Upper lobe of left lung (tissue), 6 donors: ENCODE measurements around the gene LRTM1. TPM values are rescaled to one million over a fixed set of nuclear protein-coding genes. Genes with fewer than 3 reads are reported as not detected.
A peak's percentile ranks its signal among the peaks of the same experiment; 100 is the strongest.

Experiments used
- ATAC-seq, 2 donors: fragments of 200-7000 bp; cut with Tn5 transposase; one replicate each; pipeline ENCODE4 v1.9.1; 2022; ENCODE audit warnings: mild to moderate bottlenecking in 2 of 2, moderate library complexity in 2 of 2; ENCODE audit not compliant: low FRiP score in 2 of 2
- DNase-seq, 2 donors: peaks; one replicate each; pipeline ENCODE4 v3.0.0-alpha.2; 2019 to 2020
- H3K27ac ChIP-seq, 4 donors: fragments of 200-600 bp; sonication (generic); one replicate each; pipeline ENCODE4 v1.5.1; 2016 to 2019
- H3K27me3 ChIP-seq, 4 donors: fragments of 200-600 bp; sonication (generic); one replicate each; pipeline ENCODE4 v1.5.1; 2017 to 2019
- H3K36me3 ChIP-seq, 4 donors: fragments of 200-600 bp; sonication (generic); one replicate each; pipeline ENCODE4 v1.5.1; 2016 to 2019
- H3K4me1 ChIP-seq, 4 donors: fragments of 200-600 bp; sonication (generic); one replicate each; pipeline ENCODE4 v1.5.1; 2018 to 2019
- H3K4me3 ChIP-seq, 4 donors: fragments of 200-600 bp; sonication (generic); one replicate each; pipeline ENCODE4 v1.5.1; 2017 to 2019; ENCODE audit warnings: mild to moderate bottlenecking in 2 of 4, moderate library complexity in 1 of 4
- H3K9me3 ChIP-seq, 4 donors: fragments of 200-600 bp; sonication (generic); one replicate each; pipeline ENCODE4 v1.5.1; 2018 to 2019
- EP300 ChIP-seq, 4 donors: sonication (generic); formaldehyde crosslinking; IDR thresholded peaks; one replicate each; pipeline ENCODE4 v1.5.1; 2017; ENCODE audit warnings: antibody characterized with exemption in 4 of 4, control low read depth in 2 of 4
- POLR2A ChIP-seq, 4 donors: fragments of 450-650 bp; IDR thresholded peaks; one replicate each; pipeline ENCODE4 v1.5.1; 2016 to 2017; ENCODE audit warnings: antibody characterized with exemption in 4 of 4, mild to moderate bottlenecking in 2 of 4
- POLR2AphosphoS5 ChIP-seq, 2 donors: sonication (generic); formaldehyde crosslinking; IDR thresholded peaks; one replicate each; pipeline ENCODE4 v1.5.1; 2017; ENCODE audit warnings: antibody characterized with exemption in 2 of 2
- WGBS, 2 donors: methylation state at CpG; one replicate each; pipeline ENCODE4 v1.1.5; 2017 to 2018; 5-methylcytosine and 5-hydroxymethylcytosine counted together
- total RNA-seq, 6 donors: library from RNA; depleted of rRNA in 4 of 6; stranded (reverse); fragments of >200 nt in 4 of 6; gene quantifications; one replicate each; pipeline versions ENCODE4 v1.1.0 to v1.2.1, GENCODE V29; 2016 to 2021
- TF ChIP-seq, protein P1 (sequence below), 6 experiments: fragments of 450-650 bp in 4 of 6; fragments of 200-600 bp in 2 of 6; sonication (generic) in 2 of 6; IDR thresholded peaks; one replicate each; pipeline ENCODE4 v1.5.1; 2016 to 2019; ENCODE audit warnings: antibody characterized with exemption in 6 of 6
- donor health status: DM: no; HTN: no; CAD: no; lungs with moderate emphysema.
- donor health status: DM: no; HTN: yes; CAD: no; lungs with severe emphysema.

The LRTM1 gene
- total RNA-seq, 6 donors from 2014 or later = not detected

DNA sequence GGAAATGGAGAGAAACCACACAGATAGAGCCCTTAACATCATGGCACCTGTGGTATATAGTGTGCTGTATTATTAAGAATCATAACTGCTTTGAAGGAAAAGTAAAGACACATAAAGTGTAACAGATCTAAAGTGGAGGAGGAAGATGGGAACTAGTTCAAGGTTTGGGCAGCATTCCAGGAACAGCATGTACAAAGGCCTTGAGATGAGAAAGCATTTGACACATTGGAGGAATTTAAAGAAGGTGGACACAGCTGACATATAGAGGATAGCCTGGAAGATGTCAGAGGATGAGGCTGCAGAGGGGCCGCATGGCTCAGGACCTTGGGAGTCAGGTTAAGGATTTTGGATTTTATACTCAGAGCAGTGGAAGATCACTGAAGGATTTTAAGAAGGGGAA is 39.0 kb downstream of the LRTM1 start:
- no peak for ATAC-seq
- no peaks in the 10 kb centered on the region for H3K9me3 ChIP-seq
- no peak for DNase-seq
- TF ChIP-seq, protein P1, sequence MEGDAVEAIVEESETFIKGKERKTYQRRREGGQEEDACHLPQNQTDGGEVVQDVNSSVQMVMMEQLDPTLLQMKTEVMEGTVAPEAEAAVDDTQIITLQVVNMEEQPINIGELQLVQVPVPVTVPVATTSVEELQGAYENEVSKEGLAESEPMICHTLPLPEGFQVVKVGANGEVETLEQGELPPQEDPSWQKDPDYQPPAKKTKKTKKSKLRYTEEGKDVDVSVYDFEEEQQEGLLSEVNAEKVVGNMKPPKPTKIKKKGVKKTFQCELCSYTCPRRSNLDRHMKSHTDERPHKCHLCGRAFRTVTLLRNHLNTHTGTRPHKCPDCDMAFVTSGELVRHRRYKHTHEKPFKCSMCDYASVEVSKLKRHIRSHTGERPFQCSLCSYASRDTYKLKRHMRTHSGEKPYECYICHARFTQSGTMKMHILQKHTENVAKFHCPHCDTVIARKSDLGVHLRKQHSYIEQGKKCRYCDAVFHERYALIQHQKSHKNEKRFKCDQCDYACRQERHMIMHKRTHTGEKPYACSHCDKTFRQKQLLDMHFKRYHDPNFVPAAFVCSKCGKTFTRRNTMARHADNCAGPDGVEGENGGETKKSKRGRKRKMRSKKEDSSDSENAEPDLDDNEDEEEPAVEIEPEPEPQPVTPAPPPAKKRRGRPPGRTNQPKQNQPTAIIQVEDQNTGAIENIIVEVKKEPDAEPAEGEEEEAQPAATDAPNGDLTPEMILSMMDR (IDR thresholded peaks at IDR 0.05) = no peak
- TF ChIP-seq POLR2AphosphoS5 (IDR thresholded peaks at IDR 0.05) (no peak), POLR2A (IDR thresholded peaks at IDR 0.05) (no peak), EP300 (IDR thresholded peaks at IDR 0.05) (no peak)
- H3K27me3 ChIP-seq = no peaks in the 10 kb centered on the region
- H3K36me3 ChIP-seq = no peaks in the 10 kb centered on the region
- H3K4me1 ChIP-seq = peaks cover 4 to 13% (median 8%) of the 10 kb centered on the region in 4 donors
- H3K27ac ChIP-seq = no peak overlapping the region
- WGBS, 2 donors = 85 to 88% methylated on average over 1 of the region's 1 CpG
- H3K4me3 ChIP-seq = no peak overlapping the region

DNA sequence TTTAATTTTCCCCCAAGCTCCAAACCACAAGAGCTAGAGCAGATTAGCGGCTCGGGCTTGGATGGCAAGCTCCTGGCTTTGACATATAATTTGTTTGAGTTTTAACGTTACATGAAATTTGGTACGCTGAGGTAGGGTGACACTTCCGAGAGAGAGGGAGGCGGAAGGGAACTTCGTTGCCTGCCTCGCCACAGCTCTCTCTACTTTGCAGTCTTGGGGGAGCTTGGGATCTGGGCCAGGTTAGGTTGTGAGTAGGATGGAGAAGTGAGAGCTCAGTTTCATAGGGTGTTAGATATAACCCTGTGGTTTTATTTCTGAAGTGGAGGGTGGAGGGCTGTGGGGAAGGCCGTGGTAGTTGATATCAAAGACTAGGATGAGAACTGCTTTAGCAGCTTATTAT is 39.7 kb downstream of the LRTM1 start:
- DNase-seq = no peak
- Histone ChIP-seq H3K4me1 (peaks cover 4 to 13% (median 8%) of the 10 kb centered on the region in 4 donors), H3K9me3 (no peaks in the 10 kb centered on the region), H3K4me3 (no peak overlapping the region), H3K36me3 (no peaks in the 10 kb centered on the region), H3K27me3 (no peaks in the 10 kb centered on the region), H3K27ac (no peak overlapping the region)
- no peak for ATAC-seq
- TF ChIP-seq, protein P1 (IDR thresholded peaks at IDR 0.05) = no peak
- TF ChIP-seq POLR2AphosphoS5 (IDR thresholded peaks at IDR 0.05) (no peak), EP300 (IDR thresholded peaks at IDR 0.05) (no peak), POLR2A (IDR thresholded peaks at IDR 0.05) (no peak)
- WGBS, 2 donors = 84 to 95% methylated on average over 9 of the region's 9 CpGs

GRCh38 chr3:54882129-54882833 is 45.6 kb downstream of the LRTM1 start:
- no peak for DNase-seq
- Histone ChIP-seq H3K4me3 (no peak overlapping the region), H3K27ac (no peak overlapping the region), H3K36me3 (no peaks in the 10 kb centered on the region), H3K4me1 (no peaks in the 10 kb centered on the region), H3K27me3 (no peaks in the 10 kb centered on the region), H3K9me3 (no peaks in the 10 kb centered on the region)
- ATAC-seq = peak in 1 of 2 donors; percentile 91
- TF ChIP-seq EP300 (IDR thresholded peaks at IDR 0.05) (no peak), POLR2A (IDR thresholded peaks at IDR 0.05) (no peak), POLR2AphosphoS5 (IDR thresholded peaks at IDR 0.05) (no peak)
- TF ChIP-seq, protein P1 (IDR thresholded peaks at IDR 0.05) = no peak
- 38 to 51% methylated on average over 3 of the region's 3 CpGs for WGBS, 2 donors

GRCh38 chr3:54878145-54878544 is 49.7 kb downstream of the LRTM1 start:
- TF ChIP-seq POLR2A (IDR thresholded peaks at IDR 0.05) = no peak
- TF ChIP-seq POLR2AphosphoS5 (IDR thresholded peaks at IDR 0.05) = no peak
- TF ChIP-seq, protein P1 (IDR thresholded peaks at IDR 0.05) = no peak
- TF ChIP-seq EP300 (IDR thresholded peaks at IDR 0.05) = no peak
- Histone ChIP-seq H3K4me3 (no peak overlapping the region), H3K9me3 (no peaks in the 10 kb centered on the region), H3K36me3 (no peaks in the 10 kb centered on the region), H3K4me1 (no peaks in the 10 kb centered on the region), H3K27me3 (no peaks in the 10 kb centered on the region), H3K27ac (no peak overlapping the region)
- 59 to 64% methylated on average over 7 of the region's 7 CpGs for WGBS, 2 donors
- DNase-seq (no peak), ATAC-seq (no peak)

DNA sequence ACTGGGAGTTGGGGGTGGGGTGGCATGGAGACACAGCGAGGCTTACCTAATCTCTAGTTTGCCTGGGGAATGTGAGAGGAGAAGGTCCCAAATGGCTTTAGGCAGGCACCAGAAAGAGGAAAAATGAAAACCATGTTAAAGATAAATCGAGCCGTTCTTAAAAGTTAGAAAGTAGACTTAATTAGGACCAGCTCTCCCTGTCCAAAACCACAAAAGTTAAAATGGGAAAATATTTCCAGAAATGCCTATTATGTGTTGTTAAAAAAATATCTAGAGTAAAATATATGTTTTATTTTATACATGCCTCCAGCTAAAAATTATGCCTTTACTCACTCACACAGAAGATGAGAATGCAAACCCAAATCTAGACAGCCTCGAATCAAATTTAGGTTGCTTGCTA is 50.1 kb downstream of the LRTM1 start:
- TF ChIP-seq, protein P1 (IDR thresholded peaks at IDR 0.05) = no peak
- TF ChIP-seq POLR2AphosphoS5 (IDR thresholded peaks at IDR 0.05) (no peak), POLR2A (IDR thresholded peaks at IDR 0.05) (no peak), EP300 (IDR thresholded peaks at IDR 0.05) (no peak)
- 69 to 70% methylated on average over 4 of the region's 4 CpGs for WGBS, 2 donors

More for the DNA sequence above, 50.1 kb downstream of the LRTM1 start:
- no peaks in the 10 kb centered on the region for H3K9me3 ChIP-seq
- no peaks in the 10 kb centered on the region for H3K4me1 ChIP-seq
- DNase-seq (no peak), ATAC-seq (no peak)
- no peak overlapping the region for H3K4me3 ChIP-seq
- H3K36me3 ChIP-seq = no peaks in the 10 kb centered on the region
- H3K27ac ChIP-seq = no peak overlapping the region
- H3K27me3 ChIP-seq = no peaks in the 10 kb centered on the region
